NCI-H146 treated with DMSO at 0.1 percent for 48 hours (cell line): ENCODE measurements around the gene MAGI2.
"Not testable (repeated sequence)": the region's sequence is repeated elsewhere in the genome, so short reads cannot be mapped to it uniquely, and the experiment has no call there.

Source experiments
- DNase-seq: peaks from one replicate; lab custom pipeline; 2025; ENCODE audit not compliant: unreplicated experiment; lab: John Stamatoyannopoulos, UW

MAGI2 gene

GRCh38 chr7:78514634-78515033 lies 938.8 kb downstream of the MAGI2 start:
- DNase-seq: no peak

- DNase-seq: no peak
These were observed 942.8 kb downstream of the MAGI2 start for GRCh38 chr7:78510580-78511188.

- DNase-seq: not testable (repeated sequence)
These were observed 950.2 kb downstream of the MAGI2 start for GRCh38 chr7:78503301-78503700.

GRCh38 chr7:78501064-78501463 lies 952.4 kb downstream of the MAGI2 start:
- DNase-seq: no peak

GRCh38 chr7:78499971-78500370 lies 953.5 kb downstream of the MAGI2 start:
- no peak for DNase-seq

DNA sequence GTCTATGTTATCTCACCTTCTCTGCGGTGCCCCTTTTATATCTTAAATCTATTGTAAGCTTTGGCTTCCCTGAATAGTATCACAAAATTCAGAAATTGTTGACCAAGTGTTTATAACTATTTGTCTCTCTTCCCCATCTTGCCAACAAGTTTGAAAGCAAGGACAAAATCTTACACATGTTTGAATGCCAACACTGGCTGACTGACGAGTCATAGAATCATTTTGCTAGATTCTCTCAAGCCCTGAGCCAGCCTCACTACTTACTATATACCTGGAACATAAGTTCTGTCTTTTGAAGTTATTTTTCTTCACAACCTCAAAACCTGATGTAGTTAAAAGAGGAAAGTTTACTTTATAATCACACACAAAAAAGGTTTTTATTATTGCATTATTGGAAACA lies 954.2 kb downstream of the MAGI2 start:
- no peak for DNase-seq

GRCh38 chr7:78497728-78498427 lies 955.6 kb downstream of the MAGI2 start:
- DNase-seq: no peak

DNA sequence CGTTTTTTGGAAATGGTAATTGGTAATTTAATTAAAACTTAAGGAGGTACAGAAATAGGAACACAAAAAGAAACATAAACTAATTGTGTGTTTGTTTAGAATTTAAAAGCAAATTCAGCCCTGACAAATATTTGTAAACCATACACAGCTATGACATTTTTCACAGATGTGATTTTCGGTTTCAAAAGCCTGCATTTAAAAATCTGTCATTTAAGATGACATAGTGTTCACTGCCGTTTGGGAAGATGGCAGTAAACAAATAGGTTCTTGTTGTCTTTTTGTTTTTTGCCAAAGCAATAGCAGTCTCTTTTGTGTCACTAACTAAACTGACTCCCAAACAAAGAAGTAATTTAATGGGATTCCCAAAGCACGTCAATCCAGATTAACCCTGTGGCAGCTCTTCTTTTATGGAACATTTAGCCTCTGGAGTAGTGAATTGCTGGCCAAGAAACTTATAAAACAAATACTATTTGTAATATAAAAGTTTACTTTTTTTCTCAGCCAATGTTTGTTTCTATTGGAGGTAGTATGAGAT lies 957.3 kb downstream of the MAGI2 start:
- DNase-seq: no peak

GRCh38 chr7:78493401-78493800 lies 960.1 kb downstream of the MAGI2 start:
- DNase-seq: no peak

- DNase-seq: no peak
These were observed 961.3 kb downstream of the MAGI2 start for GRCh38 chr7:78492146-78492545.

DNA sequence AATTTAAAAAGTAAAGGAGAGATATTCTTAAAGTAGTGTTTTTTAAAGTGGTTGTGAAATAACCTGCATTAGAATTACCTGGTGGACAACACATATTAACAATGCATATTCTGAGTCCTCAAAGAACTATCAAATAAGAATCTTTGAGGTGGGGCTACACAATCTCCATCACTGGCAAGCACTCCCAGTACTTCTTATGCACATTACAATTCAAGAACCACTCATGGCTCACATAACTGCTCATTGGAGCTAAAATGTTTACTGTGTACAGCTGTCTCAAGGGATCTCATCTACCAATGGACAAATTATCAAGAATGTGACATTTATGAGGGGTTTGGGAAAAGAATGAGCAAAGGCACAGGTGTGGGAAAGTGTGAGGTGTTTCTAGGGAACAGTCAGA lies 962.9 kb downstream of the MAGI2 start:
- DNase-seq: no peak

- DNase-seq: no peak
These were observed 963.8 kb downstream of the MAGI2 start for GRCh38 chr7:78489476-78490240.

DNA sequence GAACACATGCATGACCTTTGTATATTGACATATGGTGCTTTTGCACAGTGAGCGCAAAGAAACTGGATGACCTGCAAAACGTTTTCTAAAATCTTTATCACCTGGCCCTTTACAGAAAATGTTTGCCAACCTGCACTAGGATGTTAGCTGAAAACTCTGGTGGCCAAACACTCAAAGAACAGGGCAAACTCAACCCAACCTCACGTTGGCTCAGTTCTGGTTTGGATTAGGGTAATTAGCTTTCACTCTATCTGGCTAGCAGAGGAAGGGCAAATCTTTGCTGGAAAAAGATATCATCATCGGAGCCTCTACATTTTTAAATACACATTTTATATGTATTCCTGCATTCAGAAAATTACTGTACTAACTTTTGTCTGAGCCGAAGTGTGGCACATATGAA lies 966.0 kb downstream of the MAGI2 start:
- DNase-seq: no peak

DNA sequence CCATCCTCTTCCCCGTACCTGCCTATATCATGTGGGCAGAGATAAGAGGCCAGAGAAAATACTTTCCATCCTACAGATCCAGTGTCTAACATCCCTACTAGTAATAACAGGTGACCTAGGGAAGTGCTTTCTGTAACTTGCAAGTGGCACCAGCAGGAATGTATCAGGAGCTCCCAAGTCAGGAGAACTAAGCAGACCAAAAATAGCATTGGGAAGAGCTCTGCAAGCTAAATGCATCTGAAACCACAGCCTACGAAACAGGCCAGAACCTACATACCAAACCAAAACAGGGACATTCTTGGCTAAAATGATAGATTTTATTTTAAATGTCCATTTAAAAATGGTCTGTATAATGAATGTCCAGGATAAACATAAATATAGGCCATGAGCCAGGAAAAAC lies 974.1 kb downstream of the MAGI2 start:
- DNase-seq: no peak

DNA sequence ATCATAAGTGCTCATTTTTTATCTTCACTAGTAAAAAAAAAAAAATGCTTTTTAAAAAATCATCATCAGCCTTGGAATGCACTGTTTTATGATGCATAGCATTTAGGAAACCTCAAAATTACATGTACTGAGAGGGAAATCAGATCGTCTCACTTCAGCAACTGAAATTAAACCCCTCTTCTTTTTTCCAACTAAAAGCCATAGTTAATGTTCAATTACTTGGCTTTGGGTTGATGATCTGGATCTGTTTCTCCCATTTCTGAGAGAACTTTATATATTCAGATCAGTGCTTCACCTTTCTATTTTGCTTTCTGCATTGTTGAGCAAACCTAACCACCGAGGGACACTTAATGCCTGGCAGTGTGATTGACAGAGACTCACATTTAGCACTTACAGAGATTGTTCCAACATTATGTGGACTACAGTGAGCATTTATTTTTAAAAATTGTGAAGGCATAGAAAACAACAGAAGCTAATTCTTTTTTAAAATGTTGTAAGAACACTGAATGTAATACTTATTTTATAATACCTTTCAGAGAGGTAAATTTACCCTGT lies 976.5 kb downstream of the MAGI2 start:
- no peak for DNase-seq

- no peak for DNase-seq
These were observed 979.7 kb downstream of the MAGI2 start for GRCh38 chr7:78473571-78474301.

GRCh38 chr7:78473021-78473420 lies 980.4 kb downstream of the MAGI2 start:
- DNase-seq: no peak

- no peak for DNase-seq
These were observed 980.9 kb downstream of the MAGI2 start for GRCh38 chr7:78472519-78472918.

DNA sequence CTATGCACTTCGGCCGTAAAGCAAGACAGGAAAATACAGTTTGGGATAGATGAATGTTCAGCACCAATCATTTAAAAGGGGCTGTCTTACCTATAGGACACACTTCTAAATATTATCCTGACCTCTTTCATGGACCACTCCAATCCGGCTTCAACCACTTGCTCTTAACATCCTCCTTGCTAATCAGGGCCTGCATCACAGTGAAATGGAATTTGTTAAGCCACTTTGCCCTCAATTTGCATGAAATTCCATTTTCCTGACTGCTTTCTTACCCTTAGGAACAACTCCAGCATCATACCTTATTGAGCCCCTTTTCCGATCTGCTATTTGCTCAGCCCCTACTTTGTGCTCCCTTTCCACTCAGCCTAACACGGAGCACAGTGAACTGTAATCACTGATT lies 987.6 kb downstream of the MAGI2 start:
- no peak for DNase-seq

GRCh38 chr7:78463039-78463438 lies 990.4 kb downstream of the MAGI2 start:
- no peak for DNase-seq

GRCh38 chr7:78450706-78451105 lies 1002.8 kb downstream of the MAGI2 start:
- DNase-seq: no peak
